ENCODE measurements around the gene KRTAP12-1.
"Not testable (repeated sequence)": the region's sequence is repeated elsewhere in the genome, so short reads cannot be mapped to it uniquely, and the experiment has no call there.

KRTAP12-1 gene

DNA sequence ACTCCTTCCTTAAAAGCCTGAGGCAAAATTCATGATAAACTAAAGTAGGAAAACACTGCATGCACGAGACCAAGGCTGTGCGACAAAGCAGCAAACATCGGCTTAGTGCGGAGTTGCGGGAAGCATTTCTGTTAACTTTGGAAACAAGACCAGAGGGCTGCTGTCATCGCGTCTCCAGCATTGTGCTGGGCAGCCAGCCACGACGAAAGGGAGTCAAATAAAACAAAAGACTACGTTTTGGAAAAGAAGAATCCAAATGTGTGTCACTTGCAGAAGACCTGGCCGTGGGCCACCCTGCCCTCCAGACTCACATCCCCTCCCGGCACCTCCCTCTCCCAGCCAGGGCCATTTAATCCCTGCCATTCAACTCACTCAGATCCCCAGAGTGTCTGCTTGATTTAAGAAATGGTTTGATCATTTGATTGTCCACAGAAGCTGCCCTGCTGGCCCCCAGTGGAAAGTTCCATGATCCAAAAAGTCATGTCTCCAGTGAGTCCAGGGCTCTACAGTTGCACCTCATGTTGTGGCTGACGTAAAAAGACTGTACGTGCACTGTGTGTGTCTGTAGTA is 38.1 kb downstream of the KRTAP12-1 start:
- no peak for DNase-seq

DNA sequence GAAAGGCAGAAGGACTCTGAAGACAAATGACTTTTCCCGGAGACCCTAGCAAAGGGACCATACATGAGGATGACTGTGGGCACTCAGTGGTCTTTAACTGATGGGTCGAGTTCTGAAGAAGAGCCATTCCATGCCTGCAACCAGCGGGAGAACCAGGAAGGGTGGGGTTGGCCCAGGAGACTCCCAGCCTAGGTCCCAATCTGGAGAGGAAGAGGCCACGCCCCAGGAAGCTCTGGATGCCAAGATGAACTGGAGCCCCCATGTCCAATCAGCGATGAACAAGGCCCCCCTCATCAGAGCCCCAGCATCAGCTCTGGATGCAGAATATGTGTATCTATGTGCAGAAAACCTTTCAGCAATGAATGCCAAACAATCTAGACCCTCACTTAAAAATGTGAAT is 41.2 kb downstream of the KRTAP12-1 start:
- no peak for DNase-seq

DNA sequence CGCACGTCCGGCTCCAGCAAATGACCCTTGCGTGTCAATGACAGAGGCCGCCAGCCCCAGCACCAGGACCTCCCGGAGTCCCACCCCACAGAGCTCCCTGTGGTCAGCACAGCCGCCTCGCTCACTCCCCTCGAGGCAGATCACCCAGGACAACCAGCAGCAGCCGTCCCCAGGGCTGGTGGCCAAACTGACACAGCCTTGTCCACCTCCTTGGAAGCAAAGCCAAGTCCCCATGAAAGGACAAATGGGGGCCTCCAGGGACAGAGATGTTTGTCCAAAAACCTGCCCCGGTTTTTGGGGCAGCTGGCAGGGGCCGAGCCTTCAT is 42.7 kb downstream of the KRTAP12-1 start:
- DNase-seq = no peak

DNA sequence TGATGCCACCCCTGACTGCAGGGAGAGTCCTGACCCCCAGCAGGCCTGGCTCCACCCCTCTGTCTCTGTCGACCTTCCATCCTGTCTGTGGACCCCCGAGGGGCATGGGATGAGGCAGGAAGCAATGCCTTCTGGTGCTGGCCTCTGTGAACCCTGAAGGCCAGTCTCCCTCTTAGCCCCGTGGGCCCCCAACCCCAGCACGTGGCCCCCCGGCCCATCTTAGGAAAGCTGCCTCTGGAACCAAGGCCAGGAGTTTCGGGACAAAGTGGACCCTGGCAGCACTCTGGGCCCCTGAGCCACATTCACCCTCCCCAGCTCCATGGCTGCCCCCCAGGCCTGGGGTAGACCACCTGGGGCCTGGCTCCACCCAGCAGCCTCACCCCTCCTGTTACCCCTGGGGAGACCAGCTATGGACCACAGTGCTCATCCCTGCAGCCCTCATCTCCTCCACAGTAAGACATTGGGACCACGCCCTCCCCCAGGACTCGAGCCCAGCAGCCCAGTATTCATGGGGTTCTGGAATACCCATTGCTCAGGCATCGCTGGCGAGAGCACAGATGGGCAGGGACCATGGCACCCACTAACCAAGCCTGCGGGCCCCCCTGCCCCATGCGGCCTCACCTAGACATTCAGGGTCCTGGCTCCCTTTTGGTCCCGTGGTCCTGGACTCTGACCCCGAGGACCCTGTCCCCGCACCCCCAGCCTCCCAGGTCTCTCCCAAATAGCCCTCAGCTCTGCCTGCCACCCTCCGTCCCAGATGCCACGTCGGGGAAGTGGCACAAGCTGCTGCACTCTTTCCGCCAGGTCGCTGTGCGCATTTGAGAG is 43.2 kb downstream of the KRTAP12-1 start:
- not testable (repeated sequence) for DNase-seq

DNA sequence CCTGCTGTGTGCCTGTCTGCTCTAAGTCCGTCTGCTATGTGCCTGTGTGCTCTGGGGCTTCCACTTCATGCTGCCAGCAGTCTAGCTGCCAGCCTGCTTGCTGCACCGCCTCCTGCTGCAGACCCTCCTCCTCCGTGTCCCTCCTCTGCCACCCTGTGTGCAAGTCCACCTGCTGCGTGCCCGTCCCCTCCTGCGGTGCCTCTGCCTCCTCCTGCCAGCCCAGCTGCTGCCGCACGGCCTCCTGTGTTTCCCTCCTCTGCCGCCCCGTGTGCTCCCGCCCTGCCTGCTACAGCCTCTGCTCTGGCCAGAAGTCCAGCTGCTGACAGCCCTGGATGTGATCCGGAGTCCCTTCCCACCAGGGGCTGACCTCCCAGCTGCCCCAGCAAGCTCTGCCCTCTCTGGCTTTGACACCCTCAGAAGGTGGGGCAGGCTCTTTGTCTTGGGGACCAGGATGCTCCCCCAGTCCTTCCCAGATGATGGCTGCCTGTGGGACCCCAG is 44.1 kb downstream of the KRTAP12-1 start:
- DNase-seq = not testable (repeated sequence)

DNA sequence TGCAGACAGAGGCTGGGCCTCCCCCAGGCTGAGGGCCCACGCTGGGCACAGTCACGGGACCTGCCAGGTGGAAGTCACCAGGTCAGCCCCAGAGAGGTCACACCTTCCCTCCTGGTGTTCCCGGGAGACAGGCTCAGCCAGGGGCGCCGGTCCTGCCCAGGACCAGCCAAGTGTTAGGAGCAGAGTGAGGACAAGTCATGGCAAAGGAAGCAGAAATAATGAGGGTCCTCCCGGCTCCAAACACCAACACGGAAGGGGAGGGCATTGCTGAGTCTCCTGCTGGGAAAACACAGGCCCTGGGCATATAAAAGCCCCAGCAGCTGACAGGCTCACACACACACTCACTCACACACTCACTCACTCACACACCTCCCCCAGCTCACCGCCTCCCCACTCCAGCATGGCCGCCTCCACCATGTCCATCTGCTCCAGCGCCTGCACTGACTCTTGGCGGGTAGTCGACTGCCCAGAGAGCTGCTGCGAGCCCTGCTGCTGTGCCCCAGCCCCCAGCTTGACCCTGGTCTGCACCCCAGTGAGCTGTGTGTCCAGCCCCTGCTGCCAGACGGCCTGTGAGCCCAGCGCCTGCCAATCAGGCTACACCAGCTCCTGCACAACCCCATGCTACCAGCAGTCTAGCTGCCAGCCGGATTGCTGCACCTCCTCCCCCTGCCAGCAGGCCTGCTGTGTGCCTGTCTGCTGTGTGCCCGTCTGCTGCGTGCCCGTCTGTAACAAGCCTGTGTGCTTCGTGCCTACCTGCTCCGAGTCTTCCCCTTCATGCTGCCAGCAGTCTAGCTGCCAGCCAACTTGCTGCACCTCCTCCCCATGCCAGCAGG is 44.7 kb downstream of the KRTAP12-1 start, which contains the start of gene KRTAP10-10:
Gene KRTAP10-10 (plus strand): TSS at position 339 of the 833 bp plus-strand sequence. CDS start 62 bp downstream, at position 401.
- no peak for DNase-seq

DNA sequence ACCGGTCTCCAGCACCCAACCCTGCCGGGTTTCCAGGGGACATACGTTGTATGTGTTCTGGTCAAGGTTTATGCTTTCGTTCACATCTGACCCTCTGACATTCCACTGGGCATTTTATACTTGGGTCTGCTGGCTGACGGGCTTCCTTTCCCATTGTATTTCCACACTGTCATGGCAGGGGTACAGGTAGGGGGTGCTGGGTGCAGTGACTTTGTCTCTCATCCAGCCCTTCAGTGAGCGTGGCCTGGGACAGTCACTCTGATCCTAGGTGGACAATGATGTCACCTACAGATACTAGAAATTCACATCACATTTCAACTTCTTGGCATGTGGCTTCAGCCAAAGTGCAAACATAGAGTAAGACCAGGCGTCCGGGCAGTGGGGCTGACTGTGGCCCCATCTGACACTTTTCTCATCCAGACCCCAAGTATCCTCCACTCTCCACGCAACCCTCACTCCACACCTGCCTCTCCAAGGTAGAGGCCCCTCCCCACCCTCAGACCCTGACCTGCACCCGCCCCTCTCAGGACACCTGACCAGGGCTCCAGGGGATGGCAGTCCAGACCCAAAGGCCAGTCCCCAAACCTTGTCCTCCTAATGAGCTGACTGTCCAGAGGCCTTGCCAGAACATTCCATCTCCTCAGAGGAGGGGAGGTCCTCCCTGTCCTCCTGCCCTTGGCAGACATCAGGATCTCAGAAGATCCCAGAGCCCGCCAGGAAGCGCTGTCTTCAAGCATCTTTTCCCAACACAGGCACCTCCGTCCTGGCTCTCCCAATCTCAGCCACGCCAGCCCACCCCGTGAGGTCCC is 45.5 kb downstream of the KRTAP12-1 start:
- DNase-seq = no peak

DNA sequence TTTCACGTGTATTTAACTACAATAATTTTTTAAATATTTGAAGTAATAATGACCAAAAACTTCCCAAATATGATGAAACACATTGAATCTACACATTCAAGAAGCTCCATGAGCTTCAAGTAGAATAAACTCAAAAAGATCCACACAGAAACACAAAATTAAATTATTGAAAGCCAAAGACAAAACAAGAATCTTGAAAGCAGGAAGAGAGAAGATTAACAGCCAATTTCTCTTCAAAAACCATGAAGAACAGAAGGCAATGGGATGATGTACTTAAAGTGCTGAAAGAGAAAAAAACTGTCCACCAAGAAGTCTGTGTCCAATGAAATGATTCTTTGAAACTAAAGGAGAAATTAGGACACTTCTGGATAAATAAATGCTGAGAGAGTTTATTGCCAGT is 49.9 kb downstream of the KRTAP12-1 start:
- no peak for DNase-seq
